ENCODE measurements around the gene TSR3. TPM values are rescaled to one million over a fixed set of nuclear protein-coding genes. Genes with fewer than 3 reads are reported as not detected.
A peak's percentile ranks its signal among the peaks of the same experiment; 100 is the strongest.

The TSR3 gene
- total RNA-seq, 1 donor from 2014 or later, result 43.8 TPM

DNA sequence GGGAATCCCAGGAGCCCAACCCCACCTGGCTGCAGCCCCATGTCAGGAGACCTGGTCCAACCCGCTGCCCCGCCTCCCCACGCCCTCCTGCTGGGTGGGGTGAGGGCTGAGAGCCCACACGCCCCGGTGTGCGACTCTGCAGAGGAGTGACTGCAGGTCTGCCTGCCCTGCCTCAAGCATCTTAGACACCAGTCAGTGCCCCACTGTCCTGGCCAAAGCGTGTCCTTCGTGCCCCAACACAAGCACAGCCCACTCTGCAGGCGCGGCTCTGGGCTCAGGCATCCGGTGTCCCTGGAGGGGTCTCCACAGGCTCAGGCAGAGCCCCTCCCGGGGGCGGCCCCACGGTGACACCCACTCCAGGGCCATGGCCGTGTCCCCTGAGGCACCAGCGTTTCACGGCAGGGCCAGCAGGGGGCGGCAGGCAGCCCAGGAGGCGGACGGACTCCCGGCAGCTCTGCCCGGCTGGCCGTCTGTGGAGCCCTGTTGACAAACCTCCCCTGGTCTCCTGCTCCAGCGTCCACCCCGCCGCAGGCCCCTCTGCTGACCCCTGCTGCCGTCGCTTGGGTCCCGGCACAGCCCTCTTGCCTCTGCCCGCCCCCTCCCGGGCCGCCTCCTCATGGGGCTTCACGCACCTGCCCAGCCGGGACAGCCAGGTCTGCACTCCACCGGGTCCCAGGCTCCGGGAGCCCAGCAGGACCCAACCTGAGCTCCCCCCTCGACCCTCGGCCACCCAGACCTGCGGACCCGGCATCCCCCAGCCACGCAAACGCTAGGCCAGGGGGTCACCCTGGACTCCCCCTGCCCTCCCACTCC lies 50.8 kb downstream of the TSR3 start:
- Histone ChIP-seq H3K4me1 (no peaks in the 10 kb centered on the region), H3K9me3 (no peaks in the 10 kb centered on the region), H3K36me3 (no peaks in the 10 kb centered on the region), H3K27me3 (peaks cover 21% of the 10 kb centered on the region), H3K4me3 (no peak overlapping the region), H3K27ac (no peak overlapping the region)
- intact Hi-C loops (cut with DNase I), result no loop called here
- ATAC-seq (peak; percentile 90), DNase-seq (peak; percentile 90)
- TF ChIP-seq CTCF (IDR thresholded peaks at IDR 0.05), result peak; percentile 88

- no peak for DNase-seq
- Histone ChIP-seq H3K36me3 (no peaks in the 10 kb centered on the region), H3K27me3 (peaks cover 21% of the 10 kb centered on the region), H3K9me3 (no peaks in the 10 kb centered on the region), H3K27ac (no peak overlapping the region), H3K4me1 (no peaks in the 10 kb centered on the region), H3K4me3 (no peak overlapping the region)
- no peak for TF ChIP-seq CTCF (IDR thresholded peaks at IDR 0.05)
- ATAC-seq, result no peak
- intact Hi-C loops (cut with DNase I), result no loop called here
Observed at GRCh38 chr16:1299868-1300203, 51.8 kb downstream of the TSR3 start.

Other genes starting within 250 kb of the TSR3 start
- 10.9 TPM for gene CACNA1H, start 198.8 kb downstream of the TSR3 start, total RNA-seq
- 2.3 TPM for gene TPSG1, start 126.6 kb downstream of the TSR3 start, total RNA-seq
- gene TPSB2, start 121.7 kb downstream of the TSR3 start, total RNA-seq, result 181 TPM
- gene TPSAB1, start 111.2 kb downstream of the TSR3 start, total RNA-seq, result 122 TPM
- gene TPSD1, start 95.8 kb downstream of the TSR3 start, total RNA-seq, result 9.4 TPM
- 95.6 TPM for gene UBE2I, start 42.2 kb downstream of the TSR3 start, total RNA-seq
- 3.0 TPM for gene BAIAP3, start 18.2 kb downstream of the TSR3 start, total RNA-seq
- 82.9 TPM for gene GNPTG, start 53 bp upstream of the TSR3 start, total RNA-seq
- 19.9 TPM for gene UNKL, start 62.8 kb upstream of the TSR3 start, total RNA-seq
- 9.1 TPM for gene UQCC4, start 68.9 kb upstream of the TSR3 start, total RNA-seq
- gene PERCC1, start 79.2 kb upstream of the TSR3 start, total RNA-seq, result not detected
- gene CCDC154, start 92.7 kb upstream of the TSR3 start, total RNA-seq, result 4.1 TPM
- gene CLCN7, start 123.2 kb upstream of the TSR3 start, total RNA-seq, result 138 TPM
- gene PTX4, start 137.1 kb upstream of the TSR3 start, total RNA-seq, result not detected
- gene TELO2, start 141.5 kb upstream of the TSR3 start, total RNA-seq, result 26.0 TPM
- gene TMEM204, start 181.8 kb upstream of the TSR3 start, total RNA-seq, result 69.2 TPM